ENCODE results near the gene MYLK3.

MYLK3 gene

DNA sequence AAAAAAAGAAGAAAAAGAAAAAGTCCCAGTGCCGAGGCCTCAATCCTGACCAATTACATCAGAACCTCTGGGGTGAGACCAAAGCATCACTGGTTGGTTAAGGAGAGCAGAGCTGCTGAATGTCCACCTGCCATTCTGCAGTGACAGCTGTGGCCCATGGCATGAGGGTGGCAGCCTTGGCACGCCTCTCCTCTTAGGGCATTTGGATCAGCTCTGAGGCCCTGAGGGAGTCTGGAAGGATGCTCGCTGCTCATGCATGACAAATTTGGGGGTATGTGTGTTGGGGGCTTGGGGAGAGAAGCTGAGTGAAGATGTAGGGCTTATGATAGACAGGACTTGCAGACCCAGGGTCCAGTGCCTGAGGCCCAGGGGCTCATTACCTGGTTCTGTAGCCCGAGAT, 26.3 kb downstream of the MYLK3 start:
- DNase-seq: no peak

DNA sequence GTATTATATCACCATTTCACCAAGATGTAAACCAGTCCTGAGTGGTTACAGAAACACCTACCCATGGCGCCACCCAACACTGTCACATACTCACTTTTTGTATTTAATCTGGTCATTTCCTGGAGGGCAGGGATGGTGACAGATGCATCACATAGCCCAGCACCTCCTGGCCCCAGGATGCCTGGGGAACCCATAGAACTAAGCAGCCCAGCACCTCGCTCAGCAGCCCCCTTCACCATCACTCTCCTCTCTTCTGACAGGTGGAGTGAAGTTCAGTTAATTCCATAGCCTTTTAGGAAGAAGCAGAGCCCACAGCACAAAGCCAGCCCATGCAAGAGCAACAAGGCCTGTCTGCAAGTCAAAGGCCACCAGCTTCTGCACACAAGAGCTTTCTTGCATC, 27.5 kb downstream of the MYLK3 start:
- DNase-seq: no peak

DNA sequence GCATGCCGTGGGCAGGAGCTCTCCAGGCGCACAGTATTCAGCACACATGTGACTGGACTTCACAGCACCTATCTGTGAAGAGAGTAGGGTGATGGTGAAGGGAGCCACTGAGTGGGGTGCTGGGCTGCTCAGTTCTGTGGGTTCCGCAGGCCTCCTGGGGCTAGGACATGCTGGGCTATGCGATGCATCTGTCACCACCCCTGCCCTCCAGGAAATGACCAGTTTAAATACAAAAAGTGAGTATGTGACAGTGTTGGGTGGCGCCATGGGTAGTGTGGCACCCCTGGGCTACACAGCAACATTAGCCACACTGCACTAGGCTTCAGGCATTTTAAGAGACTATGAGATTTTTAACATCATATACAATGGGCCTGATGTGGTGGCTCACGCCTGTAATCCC, 28.6 kb downstream of the MYLK3 start:
- no peak for DNase-seq

DNA sequence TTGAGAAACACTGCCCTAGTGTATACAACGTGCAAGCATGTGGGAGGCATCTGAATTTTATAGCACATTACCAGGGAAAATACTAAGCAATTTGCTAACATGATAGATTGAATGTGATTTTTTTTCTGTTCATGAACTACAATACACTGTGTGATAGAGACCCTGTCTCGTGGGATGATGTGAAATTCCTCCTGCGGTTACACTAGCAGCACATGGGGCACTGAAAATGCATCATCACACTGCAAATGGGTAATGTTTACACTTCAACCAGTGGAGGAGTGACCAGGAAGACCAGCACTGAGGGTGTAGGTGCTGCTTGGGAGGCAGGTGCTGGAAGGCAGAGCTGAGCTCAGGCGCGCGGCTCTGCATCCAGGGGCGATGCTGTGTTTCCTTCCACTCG, 29.9 kb downstream of the MYLK3 start:
- no peak for DNase-seq

DNA sequence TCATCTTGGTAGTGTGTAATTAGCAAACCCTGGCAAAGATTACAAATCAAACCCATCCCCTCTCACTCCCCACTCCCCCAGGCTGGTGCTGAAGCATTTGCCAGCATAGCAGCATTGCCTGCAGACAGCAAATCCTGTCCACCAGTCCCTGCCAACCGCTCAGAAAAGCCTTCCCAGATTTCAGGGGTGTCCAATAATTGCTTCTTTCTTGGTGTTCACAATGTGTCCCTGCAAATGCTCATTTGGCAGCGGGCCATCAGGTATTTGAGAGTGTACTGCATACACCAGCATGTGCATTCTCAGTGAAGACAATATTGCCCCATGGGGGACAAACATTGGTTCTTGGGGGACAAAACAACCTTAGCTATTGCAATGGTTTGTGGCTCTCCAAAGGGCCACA, 30.5 kb downstream of the MYLK3 start:
- no peak for DNase-seq

DNA sequence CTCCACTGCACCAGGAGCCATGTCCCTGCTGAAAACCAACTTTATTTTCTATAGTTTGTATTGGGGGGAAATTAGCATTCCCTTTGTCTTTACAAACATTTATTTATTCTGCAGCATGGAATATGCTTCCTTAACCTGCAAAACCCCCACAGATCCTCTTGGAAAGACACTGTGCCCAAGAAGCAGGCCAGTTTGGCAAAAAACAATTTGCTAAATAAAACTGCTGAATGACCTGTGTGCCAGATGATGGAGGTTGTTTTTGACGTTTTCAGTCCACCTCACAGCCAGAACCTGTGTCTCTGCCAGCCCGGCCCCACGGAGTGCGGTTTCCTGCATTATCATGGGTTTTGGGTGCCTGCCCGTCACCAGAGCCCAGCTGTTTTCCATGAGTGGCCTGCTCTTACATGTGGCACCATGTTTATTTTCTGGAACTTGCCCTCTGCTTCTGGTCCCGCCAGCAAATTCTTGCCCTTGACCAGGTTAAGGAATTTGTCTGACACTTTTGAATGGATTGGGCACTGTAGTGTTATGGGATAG, 32.3 kb downstream of the MYLK3 start:
- peak; percentile 67 for DNase-seq

DNA sequence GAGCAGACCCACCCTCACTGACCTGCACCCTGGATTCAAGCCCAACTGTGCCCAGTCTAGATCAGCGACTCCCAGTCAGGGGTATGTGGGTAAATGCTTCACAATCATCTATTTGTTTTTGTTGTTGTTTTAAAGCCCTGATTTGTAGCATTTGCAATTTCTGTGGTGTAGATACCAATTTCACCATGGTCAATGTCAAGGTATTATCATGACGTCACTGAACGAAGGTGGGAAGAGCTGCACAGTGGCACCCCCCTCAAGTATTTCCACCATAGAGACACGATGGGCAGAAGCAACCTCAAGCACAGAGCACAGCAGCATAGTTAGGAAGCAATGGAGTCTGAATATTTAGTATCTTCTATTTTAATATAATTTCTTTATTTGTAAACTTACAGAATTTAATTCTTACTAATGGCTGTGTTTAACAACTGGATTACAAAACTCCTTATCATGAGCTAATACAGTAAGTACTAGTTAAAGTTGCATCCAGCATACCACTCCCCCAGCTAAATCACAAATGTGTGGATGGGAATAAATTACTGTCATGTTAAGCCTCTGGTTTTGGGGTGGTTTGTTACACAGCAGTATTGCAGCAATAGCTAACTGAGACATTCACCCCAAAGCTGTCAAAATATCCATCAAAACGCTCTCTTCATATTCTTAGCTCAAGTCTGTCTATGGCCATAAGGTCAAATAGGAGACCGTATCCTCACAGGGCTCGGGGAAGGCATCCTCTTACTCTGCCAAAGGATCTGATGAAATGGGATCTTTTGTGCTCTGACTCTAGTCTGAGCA, 33.1 kb downstream of the MYLK3 start:
- DNase-seq: no peak

DNA sequence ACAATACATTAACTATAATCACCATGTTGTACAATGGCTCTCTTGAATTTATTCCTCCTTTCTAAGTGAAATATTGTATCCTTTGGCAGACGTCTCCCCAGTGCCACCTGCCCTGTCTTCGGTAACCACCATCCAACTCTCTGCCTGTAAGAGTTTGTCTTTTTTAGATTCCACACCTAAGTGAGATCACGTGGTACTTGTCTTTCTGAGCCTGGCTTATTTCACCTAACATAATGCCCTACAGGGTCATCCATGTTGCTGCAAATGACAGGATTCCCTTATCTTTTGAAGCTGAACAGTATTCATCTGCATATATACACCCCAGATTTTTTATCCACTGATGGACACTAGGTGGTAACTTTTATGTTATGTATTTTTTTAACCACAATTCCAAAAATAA, 34.5 kb downstream of the MYLK3 start:
- DNase-seq: no peak

DNA sequence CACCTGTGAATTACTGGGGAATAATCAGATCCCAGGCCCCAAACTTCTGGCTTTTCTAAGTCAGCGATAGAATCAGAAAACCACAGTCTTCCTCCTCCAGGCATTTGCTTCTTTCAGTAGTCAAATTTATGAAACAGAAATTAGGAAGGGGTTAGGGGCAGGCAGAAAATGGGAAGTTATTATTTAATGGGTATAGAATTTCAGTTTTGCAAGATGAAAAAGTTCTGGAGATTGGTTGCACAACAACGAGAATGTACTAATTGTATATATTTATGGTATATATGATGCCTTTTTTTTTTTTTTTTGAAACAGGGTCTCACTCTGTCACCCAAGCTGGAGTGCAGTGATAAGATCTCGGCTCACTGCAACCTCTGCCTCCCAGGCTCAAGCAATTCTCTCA, 35.2 kb downstream of the MYLK3 start:
- DNase-seq: peak; percentile 46

DNA sequence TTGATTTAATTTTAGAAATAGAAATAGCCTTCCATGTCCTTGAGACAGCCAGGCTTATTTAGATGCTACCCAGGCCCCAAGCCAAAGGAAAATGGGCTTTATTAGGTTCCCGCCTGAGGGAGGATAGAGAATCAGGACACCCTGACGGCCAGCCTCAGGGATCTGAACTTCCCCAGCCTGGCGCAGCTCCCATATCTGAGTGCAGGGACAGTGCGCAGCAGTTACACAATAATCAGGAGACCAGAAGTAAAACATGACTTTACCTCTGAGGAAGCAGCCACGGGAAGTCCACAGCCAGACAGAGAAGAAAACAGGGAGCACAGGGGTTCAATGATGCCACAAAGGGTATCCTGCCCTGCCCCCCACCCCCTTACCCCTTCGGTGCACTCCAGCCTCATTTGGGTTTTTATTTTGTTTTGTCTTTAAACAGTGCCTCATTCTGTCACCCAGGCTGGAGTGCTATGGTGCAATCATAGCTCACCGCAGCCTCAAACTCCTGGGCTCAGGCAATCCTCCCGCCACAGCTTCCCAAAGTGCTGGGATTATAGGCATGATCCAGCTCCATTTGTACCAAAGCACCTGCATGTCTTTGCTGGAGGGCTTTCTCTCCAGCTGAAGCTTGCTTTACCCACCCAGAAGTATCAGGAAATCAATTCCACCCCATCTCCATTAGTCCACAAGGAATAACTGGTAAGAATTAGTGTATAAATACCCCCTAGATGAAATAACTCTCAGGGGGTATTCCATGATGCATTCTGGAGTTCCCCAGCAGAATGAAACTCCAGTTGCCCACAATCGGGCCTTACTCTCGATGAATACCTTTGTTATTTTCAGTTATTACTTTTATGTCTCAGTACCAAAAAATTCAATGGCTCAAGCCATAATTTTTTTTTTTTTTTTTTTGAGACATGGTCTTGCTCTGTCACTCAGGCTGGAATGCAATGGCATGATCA, 36.8 kb downstream of the MYLK3 start:
- DNase-seq: no peak

DNA sequence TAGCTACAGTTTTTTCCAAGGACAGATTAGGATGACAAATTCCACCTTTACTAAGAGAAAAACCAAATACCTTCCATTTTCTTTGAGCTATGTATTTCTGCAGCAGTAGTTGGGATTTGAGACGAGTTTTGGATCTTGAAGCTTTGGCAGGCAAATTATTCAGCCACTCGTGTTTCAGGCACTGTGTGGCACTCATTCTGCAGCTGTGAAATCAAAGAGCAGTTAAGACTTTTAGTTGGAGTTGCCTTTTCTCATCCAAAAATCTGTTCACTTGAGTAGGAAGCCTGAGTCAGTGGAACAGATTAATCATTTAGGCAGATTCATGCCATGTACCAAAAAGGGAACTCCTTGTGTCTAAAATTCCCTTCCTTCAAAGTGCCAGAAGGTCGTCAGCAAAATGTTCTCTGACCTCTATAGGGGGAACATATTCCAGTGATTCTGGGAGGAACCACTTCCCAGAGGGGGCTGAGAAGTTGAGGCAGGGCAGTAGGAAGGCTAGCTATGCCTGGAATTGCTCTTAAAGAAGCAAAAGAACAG, 38.6 kb downstream of the MYLK3 start:
- DNase-seq: no peak

DNA sequence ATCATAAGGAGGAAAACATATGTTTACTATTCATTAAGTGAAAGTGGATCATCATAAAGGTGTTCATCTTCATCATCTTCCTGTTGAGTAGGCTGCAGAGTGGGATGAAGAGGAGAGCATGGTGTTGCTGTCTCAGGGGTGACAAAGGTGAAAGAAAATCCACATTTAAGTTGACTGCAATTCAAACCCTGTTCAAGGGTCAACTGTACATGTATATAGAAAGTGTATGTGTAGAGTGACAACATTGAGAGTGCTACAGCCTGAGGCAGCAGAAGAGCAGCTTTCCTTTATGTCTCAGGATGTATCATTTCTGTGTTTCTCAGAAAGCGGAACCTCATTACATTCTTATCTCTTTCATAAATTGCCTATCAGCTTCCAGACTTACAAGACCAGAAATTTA, 41.5 kb downstream of the MYLK3 start:
- no peak for DNase-seq

DNA sequence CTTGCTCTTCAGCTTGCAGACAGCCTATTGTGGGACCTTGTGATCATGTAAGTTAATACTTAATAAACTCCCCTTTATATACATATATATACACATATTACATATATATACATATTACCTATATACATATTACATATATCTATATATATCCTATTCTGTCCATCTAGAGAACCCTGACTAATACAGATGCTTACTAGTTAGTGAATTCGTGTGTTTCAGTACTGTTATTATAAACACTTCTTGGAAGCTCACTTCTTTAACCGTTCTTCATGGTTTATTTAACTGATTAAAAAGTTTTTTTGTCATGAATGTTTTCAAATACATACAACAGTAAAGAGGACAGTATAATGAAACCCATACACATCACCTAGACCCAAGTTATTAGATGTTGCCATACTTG, 46.1 kb downstream of the MYLK3 start:
- DNase-seq: no peak

DNA sequence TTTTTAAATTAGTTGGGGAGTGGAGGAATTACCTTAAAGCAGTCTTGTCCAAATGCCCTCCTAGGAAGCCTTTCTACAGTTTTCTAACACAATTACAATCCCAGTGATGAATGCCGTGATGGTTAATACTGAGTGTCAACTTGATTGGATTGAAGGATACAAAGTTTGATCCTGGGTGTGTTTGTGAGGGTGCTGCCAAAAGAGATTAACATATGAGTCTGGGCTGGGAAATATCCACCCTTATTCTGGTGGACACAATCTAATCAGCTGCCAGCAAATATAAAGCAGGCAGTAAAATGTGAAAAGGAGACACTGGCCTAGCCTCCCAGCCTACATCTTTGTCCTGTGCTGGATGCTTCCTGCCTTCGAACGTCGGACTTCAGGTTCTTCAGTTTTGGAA, 46.5 kb downstream of the MYLK3 start:
- DNase-seq: no peak

DNA sequence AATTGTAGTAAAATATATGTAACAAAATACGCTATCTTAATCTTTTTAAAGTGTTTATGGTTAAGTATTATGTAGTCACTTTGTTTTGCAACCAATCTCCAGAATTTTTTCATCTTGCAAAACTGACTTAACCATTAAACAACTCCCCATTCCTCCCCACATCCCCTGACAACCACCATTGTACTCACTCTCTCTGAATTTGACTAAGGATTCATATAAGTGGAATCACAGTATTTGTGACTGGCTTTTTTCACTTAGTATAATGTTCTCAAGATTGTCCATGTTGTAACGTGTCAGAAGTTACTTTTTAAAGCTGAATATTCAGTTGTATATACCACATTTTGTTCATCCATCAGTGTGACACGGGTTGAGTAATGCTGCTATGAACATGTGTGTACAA, 48.1 kb downstream of the MYLK3 start:
- no peak for DNase-seq

DNA sequence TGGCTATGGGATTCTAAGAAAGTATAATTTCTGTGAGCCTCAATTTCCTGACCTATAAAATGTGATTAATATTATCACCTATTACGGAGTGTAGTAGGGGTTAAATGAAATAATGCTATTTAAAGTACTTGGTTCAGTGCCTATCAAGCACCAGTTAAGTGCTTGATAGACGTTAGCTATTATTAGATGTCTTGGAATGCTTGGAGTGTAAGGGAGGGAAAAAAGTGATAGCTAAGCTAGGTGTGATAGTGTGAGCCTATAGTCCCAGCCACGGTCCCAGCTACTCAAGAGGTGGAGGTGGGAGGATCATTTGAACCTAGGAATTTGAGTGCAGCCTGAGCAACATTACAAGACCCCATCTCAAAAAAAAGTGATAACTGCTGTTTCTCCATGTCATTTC, 51.2 kb downstream of the MYLK3 start:
- no peak for DNase-seq

DNA sequence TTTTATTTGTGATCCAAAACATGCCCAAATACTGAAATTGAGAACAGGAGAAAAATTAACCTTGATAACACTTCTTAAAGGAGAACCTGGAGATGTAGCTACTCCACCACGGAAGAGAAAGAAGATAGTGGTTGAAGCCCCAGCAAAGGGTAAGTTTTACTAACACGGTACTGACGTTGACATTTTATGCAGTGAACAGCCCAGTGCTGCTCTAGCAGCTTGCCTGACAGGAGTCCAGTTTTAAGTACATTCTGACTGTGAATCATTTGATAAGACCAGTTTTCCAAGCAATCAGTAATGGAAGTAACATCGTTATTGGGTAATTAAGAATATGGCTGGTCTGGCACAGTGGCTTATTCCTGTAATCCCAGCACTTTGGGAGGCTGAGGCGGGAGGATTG, 52.2 kb downstream of the MYLK3 start:
- no peak for DNase-seq

DNA sequence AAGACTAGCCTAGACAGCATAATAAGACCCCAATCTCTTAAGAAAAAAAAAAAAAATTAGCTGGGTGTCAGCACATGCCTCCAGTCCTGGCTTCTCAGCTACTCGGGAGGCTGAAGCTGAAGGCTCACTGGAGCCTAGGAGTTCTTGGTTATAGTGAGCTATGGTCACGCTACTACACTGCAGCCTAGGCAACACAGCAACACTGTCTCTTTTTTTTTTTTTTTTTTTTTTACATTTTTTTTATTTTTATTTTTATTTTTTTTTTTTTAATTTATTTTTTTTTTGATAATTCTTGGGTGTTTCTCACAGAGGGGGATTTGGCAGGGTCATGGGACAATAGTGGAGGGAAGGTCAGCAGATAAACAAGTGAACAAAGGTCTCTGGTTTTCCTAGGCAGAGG, 54.5 kb downstream of the MYLK3 start:
- no peak for DNase-seq

DNA sequence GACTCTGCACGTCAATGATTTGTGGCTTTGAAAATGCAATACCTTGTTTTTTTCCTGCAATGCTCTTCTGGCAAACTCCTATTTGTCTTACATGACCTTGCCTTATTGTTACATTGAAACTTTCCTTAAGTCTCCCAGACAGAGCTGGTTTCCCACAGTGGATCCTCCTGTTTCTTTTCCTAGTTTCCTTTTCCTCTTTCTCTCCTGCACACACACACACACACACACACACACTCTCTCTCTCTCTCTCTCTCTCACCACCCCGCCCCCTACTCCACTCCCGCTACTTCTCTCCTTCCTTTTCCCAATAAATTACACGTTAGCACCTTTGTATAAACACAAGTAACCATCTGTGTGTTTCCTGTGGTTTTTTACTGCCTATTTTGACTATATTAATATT, 56.4 kb downstream of the MYLK3 start:
- DNase-seq: no peak

DNA sequence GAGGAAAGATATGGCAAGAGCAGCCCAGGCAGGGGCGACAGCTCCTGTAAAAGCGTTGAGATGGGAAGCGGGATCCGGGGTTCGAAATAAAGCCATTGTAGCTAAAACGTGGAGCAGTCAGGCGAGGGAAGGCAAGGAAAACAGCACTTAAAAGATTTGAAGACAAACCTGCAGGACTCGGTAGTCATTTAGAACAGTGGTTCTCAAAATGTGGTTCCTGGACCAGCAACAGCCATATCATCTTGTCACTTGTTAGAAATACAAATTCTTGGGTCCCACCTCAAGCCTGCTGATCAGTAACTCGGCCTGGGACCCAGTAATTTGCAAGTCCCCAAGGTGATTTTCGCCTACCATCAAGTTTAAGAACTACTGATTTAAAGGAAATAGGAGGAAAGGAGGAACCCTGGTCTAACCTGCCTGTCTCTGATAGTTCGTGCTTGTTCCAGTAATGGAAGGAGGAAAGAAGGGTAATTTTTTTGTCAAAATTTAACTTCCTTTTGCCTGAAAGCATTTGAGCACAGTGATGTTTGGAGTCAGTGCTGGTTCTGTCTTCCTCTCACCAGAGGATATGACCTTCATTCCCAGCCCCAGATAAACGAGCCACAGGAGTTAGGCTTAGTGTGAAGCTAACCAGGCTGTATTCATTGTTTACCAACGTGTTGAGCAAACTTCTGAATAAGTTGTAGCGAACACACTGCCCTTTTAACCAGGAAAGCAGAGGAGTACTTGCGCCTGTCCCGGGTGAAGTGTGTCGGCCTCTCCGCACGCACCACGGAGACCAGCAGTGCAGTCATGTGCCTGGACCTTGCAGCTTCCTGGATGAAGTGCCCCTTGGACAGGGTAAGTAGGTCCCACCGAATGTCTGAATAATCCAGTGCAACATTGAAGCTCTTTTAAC, 57.6 kb downstream of the MYLK3 start:
- DNase-seq: no peak

DNA sequence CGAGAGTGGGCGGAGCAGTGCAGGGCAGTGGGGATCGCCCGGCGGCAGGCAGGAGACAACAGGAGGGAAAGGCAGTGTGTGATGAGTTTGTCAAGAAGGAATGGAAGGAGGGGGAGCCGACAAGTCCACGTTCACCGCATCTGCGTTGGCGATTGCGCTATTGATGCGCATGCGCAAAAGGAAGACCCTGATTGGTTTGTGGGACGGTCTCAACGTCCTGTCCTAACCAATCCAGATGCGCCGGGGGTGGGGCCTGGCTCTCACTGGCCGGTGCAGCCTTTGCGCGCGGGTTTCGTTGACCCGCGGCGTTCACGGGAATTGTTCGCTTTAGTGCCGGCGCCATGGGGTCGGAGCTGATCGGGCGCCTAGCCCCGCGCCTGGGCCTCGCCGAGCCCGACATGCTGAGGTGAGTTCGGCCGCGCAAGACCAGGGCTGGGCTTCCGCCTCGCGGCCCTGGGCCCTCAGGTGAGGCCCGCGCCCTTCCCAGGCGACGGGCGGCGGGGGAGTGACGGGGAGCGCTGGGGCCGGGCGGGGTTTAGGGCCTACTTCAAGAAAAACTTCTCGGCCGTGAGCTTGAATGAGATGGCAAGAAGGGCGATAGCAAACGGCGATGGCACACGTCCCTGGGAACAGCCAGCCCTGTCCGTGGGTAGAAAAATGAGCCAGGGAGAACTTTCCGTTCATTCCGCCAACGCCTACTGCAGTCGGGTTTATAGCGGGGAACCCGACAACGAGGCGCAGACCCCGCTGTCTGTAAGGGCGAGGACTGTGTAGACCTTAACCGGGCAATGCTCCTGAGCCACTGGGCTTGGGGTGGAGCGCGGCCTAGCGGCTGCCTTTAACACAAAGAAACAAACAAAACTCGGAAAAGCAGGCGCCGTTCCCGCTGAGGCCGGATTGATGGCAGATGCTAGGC, 58.5 kb downstream of the MYLK3 start, which contains the start of gene ORC6:
Gene ORC6, plus strand, starts transcription at position 295 of the 916 bp plus-strand sequence. Its CDS starts 47 bp downstream, at position 342.
- peak; percentile 99 for DNase-seq
